HepG2 (cell line): Measurements from ENCODE around the gene KAZN. TPM values are rescaled to one million over a fixed set of nuclear protein-coding genes. Genes with fewer than 3 reads are reported as not detected.

ENCODE experiments used
- CEBPG ChIP-seq: IDR thresholded peaks from 2 replicates; pipeline ENCODE4 v1.6.1; 2016
- DRAP1 ChIP-seq: IDR thresholded peaks from 2 replicates; pipeline ENCODE4 v1.6.1; 2016; ENCODE audit warnings: missing genetic modification reagents, missing compliant biosample characterization
- LRRFIP1 ChIP-seq: sonication (generic); formaldehyde crosslinking; conservative IDR thresholded peaks from 2 replicates; pipeline ENCODE4 v1.4.0; 2020; ENCODE audit warnings: missing genetic modification reagents
- TFDP2 ChIP-seq: sonication (generic); formaldehyde crosslinking; IDR thresholded peaks from 2 replicates; pipeline ENCODE4 v1.4.0; 2020; ENCODE audit warnings: missing genetic modification reagents
- ZBTB7A ChIP-seq: sonication (generic); formaldehyde crosslinking; IDR thresholded peaks from 2 replicates; pipeline ENCODE4 v1.8.0; 2022; ENCODE audit warnings: mild to moderate bottlenecking, missing genetic modification reagents
- ZNF256 ChIP-seq: sonication (generic); formaldehyde crosslinking; conservative IDR thresholded peaks from 2 replicates; pipeline ENCODE4 v1.4.0; 2020; ENCODE audit warnings: missing genetic modification reagents
- polyA plus RNA-seq, 8 experiments: library from polyadenylated mRNA; depleted of rRNA in 3 of 8; stranded (reverse) in 7 of 8; unstranded in 1 of 8; fragments of >200 nt; fragmentation: Illumina TruSeq in 4 of 8; extraction: Trizol in 4 of 8; gene quantifications; 2 replicates each; pipeline versions ENCODE4 v1.2.1 to v1.2.3, GENCODE V29; 2011 to 2016; ENCODE audit warnings: low read depth in 4 of 8, missing spikeins in 1 of 8, mixed read lengths in 1 of 8; ENCODE audit not compliant: insufficient read depth in 1 of 8
- total RNA-seq, 5 experiments: library from RNA; depleted of rRNA; stranded (reverse); fragments of >200 nt; fragmentation: Illumina TruSeq; extraction: Trizol; gene quantifications; 2 replicates each; pipeline ENCODE4 v1.2.3, GENCODE V29; 2016; ENCODE audit warnings: low read depth in 1 of 5
- TF ChIP-seq, protein P1 (sequence below): sonication (generic); formaldehyde crosslinking; IDR thresholded peaks from 2 replicates; pipeline ENCODE4 v1.4.0; 2020; ENCODE audit warnings: missing genetic modification reagents
- TF ChIP-seq, protein P2 (sequence below), 2 experiments: sonication (generic) in 1 of 2; formaldehyde crosslinking in 1 of 2; IDR thresholded peaks; 2 replicates each; pipeline versions ENCODE4 v1.5.1 to v1.6.1; 2011 to 2020; ENCODE audit warnings: borderline replicate concordance in 1 of 2, low read depth in 1 of 2, low read length in 1 of 2, mild to moderate bottlenecking in 1 of 2, missing genetic modification reagents in 1 of 2, moderate library complexity in 1 of 2
- TF ChIP-seq, protein P3 (sequence below): sonication (generic); formaldehyde crosslinking; IDR thresholded peaks from 2 replicates; pipeline ENCODE4 v1.4.0; 2020; ENCODE audit warnings: missing genetic modification reagents

The KAZN gene
- total and polyA plus RNA-seq, 2 of the 13 experiments (the other 11 are each of a cell fraction or from before 2014, with no cell fraction given), result 10.4 to 13.5 TPM

DNA sequence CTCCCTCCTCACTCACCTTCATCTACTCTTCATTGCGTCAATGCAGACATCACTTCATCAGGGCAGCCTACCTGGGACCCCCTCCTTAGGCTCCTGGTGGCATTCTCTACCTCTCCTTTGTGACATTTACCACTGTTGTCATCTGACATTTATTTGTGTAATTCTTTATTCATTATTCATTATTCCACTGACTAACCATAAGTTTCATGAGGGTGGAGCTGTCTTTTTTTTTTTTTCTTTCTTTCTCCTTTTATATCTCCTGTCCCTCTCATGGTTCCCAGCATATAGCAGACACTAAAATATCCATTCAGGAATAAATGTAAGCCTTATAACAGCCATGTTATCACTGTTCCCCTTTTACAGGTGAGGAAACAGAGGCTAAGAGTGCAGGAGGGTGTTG lies 126.8 kb downstream of the KAZN start (continued):
- TF ChIP-seq, protein P1, sequence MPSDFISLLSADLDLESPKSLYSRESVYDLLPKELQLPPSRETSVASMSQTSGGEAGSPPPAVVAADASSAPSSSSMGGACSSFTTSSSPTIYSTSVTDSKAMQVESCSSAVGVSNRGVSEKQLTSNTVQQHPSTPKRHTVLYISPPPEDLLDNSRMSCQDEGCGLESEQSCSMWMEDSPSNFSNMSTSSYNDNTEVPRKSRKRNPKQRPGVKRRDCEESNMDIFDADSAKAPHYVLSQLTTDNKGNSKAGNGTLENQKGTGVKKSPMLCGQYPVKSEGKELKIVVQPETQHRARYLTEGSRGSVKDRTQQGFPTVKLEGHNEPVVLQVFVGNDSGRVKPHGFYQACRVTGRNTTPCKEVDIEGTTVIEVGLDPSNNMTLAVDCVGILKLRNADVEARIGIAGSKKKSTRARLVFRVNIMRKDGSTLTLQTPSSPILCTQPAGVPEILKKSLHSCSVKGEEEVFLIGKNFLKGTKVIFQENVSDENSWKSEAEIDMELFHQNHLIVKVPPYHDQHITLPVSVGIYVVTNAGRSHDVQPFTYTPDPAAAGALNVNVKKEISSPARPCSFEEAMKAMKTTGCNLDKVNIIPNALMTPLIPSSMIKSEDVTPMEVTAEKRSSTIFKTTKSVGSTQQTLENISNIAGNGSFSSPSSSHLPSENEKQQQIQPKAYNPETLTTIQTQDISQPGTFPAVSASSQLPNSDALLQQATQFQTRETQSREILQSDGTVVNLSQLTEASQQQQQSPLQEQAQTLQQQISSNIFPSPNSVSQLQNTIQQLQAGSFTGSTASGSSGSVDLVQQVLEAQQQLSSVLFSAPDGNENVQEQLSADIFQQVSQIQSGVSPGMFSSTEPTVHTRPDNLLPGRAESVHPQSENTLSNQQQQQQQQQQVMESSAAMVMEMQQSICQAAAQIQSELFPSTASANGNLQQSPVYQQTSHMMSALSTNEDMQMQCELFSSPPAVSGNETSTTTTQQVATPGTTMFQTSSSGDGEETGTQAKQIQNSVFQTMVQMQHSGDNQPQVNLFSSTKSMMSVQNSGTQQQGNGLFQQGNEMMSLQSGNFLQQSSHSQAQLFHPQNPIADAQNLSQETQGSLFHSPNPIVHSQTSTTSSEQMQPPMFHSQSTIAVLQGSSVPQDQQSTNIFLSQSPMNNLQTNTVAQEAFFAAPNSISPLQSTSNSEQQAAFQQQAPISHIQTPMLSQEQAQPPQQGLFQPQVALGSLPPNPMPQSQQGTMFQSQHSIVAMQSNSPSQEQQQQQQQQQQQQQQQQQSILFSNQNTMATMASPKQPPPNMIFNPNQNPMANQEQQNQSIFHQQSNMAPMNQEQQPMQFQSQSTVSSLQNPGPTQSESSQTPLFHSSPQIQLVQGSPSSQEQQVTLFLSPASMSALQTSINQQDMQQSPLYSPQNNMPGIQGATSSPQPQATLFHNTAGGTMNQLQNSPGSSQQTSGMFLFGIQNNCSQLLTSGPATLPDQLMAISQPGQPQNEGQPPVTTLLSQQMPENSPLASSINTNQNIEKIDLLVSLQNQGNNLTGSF (CRISPR knock-in tag), result no peak
- TF ChIP-seq, protein P2, sequence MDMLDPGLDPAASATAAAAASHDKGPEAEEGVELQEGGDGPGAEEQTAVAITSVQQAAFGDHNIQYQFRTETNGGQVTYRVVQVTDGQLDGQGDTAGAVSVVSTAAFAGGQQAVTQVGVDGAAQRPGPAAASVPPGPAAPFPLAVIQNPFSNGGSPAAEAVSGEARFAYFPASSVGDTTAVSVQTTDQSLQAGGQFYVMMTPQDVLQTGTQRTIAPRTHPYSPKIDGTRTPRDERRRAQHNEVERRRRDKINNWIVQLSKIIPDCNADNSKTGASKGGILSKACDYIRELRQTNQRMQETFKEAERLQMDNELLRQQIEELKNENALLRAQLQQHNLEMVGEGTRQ (IDR thresholded peaks at IDR 0.05; ENCODE audit: low read depth, low read length), result no peak
- TF ChIP-seq, protein P2 (CRISPR knock-in tag; IDR thresholded peaks at IDR 0.05; ENCODE audit: borderline replicate concordance), result no peak
- TF ChIP-seq LRRFIP1 (CRISPR knock-in tag) (no peak), CEBPG (CRISPR knock-in tag) (no peak), ZNF256 (CRISPR knock-in tag) (no peak), TFDP2 (CRISPR knock-in tag) (no peak), ZBTB7A (CRISPR knock-in tag) (no peak), DRAP1 (CRISPR knock-in tag) (no peak)
- TF ChIP-seq, protein P3, sequence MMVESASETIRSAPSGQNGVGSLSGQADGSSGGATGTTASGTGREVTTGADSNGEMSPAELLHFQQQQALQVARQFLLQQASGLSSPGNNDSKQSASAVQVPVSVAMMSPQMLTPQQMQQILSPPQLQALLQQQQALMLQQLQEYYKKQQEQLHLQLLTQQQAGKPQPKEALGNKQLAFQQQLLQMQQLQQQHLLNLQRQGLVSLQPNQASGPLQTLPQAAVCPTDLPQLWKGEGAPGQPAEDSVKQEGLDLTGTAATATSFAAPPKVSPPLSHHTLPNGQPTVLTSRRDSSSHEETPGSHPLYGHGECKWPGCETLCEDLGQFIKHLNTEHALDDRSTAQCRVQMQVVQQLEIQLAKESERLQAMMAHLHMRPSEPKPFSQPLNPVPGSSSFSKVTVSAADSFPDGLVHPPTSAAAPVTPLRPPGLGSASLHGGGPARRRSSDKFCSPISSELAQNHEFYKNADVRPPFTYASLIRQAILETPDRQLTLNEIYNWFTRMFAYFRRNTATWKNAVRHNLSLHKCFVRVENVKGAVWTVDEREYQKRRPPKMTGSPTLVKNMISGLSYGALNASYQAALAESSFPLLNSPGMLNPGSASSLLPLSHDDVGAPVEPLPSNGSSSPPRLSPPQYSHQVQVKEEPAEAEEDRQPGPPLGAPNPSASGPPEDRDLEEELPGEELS (CRISPR knock-in tag), result no peak
- TF ChIP-seq, all 625 proteins: peak for 0
